ENCODE data around the gene ST3GAL4.

DNA sequence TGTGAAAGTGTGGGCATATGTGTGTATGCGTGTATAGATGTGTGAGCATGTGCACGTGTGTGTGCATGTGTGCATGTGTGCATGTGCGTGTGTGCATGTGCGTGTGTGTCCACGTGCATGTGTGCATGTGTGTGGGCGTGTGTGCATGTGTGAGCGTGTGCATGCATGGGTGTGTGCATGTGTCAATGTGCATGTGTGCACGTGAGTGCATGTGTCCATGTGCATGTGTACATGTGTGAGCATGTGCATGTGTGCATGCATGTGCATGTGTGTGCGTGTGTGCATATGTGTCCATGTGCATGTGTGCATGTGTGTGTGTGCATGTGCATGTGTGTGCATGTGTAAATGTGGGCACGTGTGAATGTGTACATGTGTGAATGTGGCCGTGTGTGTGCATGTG, 95.3 kb downstream of the ST3GAL4 start:
- no peak for TF ChIP-seq CTCF (conservative IDR thresholded peaks at IDR 0.05; ENCODE audit: low read length)
- TF ChIP-seq EZH2phosphoT487 (IDR thresholded peaks at IDR 0.05; ENCODE audit: borderline replicate concordance, low read depth, low read length) = no peak

Data from OCI-LY7 (cell line).